Putamen (tissue), 1 donor: ENCODE results near the gene NAP1L1.

ENCODE experiments used
- DNase-seq: peaks from one replicate; pipeline ENCODE4 v3.0.0-alpha.2; 2016; ENCODE audit warnings: low spot score

NAP1L1 gene

DNA sequence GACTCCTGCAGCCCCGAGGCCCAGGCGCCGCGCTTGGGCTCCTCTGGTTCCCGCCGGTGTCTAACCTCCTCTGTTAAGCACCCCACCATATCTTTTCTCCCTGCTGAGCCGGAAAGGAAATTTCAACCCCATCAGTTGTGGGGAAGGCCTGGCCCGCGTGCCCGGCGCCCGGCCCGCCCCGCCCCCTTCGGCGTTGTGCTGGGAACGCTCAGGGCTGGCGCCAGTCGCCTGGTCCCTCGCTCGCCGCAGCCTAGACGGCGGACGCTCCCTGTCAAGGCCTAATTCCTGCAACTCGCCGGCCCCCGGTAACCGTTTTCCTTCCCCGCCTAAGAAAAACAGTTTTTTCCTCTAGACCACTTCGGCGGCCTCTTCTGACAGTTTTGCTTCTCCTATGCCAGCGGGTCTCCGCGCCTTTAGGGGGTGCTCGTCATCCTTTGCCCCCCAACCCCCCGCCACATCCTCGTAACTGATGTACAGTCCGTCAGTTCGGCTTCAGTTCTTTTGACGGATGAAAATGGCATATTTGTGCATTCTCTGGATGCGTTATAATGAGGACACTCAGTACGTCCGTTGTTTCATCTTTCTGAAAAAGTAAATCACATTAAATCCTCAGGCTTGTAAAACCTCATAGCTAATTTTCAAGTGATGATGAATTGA lies 506 bp upstream of the NAP1L1 start:
- no peak for DNase-seq

DNA sequence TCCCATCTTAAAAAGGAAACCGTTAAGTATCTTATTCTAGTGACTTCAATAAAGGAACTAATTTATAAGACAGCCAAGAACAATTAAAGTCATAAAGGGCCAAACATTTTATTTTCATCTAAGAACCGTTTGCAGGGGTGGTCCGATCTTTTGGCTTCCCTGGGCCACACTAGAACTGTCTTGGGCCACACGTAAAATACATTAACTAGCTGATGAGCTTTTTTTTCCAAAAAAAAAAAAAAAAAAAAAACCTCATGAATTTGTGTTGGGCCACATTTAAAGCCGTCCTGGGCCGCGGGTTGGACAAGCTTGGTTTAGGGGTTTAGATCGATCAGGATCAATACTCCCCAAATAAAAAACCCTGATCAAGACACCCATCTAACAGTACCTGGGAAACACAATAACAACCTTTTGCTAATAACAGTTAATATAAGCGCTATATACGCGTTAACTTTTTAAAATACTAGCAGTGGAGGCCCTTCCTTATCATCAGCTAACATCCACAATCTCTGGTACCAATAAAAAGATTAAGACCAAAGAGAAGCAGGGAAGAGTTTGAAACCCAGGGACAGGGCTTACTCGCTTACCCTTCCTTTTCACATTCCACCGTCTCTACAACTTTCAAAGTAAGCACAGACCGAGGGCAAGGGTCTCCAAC lies 1.1 kb downstream of the NAP1L1 start:
- DNase-seq, result no peak

- DNase-seq, result no peak
Measured at GRCh38 chr12:76081909-76082308, 2.6 kb downstream of the NAP1L1 start.

GRCh38 chr12:76080729-76081415 lies 3.6 kb downstream of the NAP1L1 start:
- DNase-seq, result no peak

- no peak for DNase-seq
Measured at GRCh38 chr12:76080017-76080728, 4.3 kb downstream of the NAP1L1 start.

DNA sequence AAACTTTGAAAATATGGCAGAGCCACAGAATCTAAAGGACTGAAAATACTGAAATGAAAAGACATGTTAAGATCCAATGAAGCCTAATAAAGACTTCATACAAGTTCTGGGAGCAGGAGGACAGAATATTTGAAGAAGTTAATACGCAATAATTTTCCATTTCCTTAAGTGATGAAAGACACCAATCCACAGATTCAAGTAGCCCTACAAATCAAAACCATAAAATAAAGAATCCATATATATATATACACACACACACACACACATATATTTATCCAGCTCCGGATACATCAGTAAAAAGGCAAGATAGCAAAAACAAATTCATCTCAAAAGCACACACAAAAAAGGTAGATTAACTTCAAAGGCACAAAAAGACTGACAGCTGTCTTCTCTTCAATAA lies 5.7 kb downstream of the NAP1L1 start:
- DNase-seq, result no peak

DNA sequence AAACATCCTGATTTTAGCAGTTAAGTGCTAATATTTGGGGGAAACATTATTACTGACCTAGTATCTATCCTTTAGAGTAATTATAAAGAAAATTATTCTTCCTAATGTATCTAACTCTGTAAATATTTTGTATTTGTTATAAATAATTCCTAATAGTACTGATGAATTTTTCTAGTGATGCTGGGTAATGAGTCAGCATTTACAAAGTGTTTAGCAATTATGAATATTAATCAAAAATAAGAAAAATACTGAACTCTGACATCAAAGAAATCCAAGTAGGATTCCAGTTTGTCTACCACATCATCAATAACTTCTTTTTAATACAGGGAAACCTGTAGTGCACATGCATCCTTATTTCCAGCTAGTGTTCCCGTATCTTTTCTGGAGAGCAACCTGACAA lies 9.0 kb downstream of the NAP1L1 start:
- DNase-seq, result no peak

- no peak for DNase-seq
Measured at GRCh38 chr12:76074701-76075336, 9.7 kb downstream of the NAP1L1 start.

GRCh38 chr12:76073561-76073960 lies 10.9 kb downstream of the NAP1L1 start:
- no peak for DNase-seq

GRCh38 chr12:76072568-76072967 lies 11.9 kb downstream of the NAP1L1 start:
- no peak for DNase-seq

GRCh38 chr12:76069339-76069738 lies 15.1 kb downstream of the NAP1L1 start:
- DNase-seq, result no peak

GRCh38 chr12:76065917-76066316 lies 18.6 kb downstream of the NAP1L1 start:
- no peak for DNase-seq

GRCh38 chr12:76064904-76065303 lies 19.6 kb downstream of the NAP1L1 start:
- DNase-seq, result no peak

DNA sequence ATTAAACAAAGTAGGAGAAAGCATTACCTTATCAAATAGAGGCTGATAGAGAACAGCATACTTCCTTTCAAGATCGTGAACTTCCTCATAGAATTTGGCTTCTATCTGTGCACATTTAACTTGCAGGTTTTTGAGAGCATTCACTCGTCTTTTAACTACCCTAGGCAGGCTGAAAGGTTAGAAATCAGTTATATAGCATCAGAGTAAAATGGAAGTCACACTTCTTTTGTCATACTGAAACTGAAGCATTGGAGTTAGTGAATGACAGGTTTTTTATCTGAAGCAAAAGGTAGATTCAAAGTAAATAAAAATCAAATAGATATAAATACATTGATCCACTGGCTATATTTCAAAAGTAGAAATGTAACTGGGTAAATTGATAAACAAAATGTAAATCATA lies 24.4 kb downstream of the NAP1L1 start:
- no peak for DNase-seq

GRCh38 chr12:76057326-76057725 lies 27.2 kb downstream of the NAP1L1 start:
- DNase-seq, result no peak

DNA sequence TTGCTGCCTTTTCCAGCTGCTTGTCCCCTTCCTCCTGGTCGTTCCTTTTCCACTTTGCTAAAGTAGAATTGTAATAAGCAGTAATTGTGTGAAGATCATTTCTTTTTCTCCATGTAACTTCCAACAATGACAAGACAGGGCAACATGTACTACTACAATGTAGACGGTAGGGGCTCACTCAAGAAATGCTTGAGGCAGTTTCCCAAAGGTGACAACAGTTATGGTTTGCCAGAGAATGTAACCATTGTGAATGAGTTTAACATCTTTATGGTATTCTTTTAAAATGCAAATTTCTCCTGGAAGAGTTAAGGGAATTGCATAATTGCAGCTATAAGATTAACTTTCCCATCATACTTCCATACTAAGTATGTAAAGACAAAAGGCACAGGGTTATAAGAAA lies 29.1 kb downstream of the NAP1L1 start:
- DNase-seq, result no peak

DNA sequence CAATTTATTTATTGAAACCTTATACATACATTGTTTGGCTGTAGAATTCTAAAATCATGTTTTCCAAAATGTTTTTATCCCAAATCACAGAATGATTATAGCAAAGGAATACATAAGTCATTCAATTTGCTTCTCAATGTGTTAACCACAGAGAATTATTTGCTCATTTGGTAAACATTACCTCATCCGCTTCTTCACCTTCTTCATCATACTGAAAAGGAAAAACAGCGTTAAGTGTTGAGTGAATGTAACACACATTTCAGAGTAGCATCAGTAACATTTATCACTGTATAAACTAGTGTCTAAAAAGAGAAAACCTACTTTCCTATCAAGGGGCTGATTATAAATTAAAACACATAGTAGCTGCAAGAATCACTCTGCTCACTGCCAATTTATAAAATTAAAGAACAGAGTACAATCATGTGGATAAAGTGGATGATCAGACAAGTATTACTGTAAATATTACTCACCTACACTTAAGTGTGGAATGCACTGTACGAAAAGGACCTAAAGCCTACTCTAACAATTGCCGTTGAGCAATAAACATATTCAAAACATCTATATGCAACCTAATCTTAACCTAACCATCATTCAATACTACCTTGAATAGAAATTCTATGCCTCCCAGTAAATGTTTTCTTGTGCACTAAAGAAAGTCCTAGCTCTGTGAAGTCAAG lies 34.8 kb downstream of the NAP1L1 start:
- no peak for DNase-seq

- no peak for DNase-seq
Measured at GRCh38 chr12:76047742-76048141, 36.7 kb downstream of the NAP1L1 start.

GRCh38 chr12:76047060-76047459 lies 37.4 kb downstream of the NAP1L1 start:
- no peak for DNase-seq

- DNase-seq, result no peak
Measured at GRCh38 chr12:76043377-76043776, 41.1 kb downstream of the NAP1L1 start.

GRCh38 chr12:76042147-76042546 lies 42.3 kb downstream of the NAP1L1 start:
- no peak for DNase-seq

GRCh38 chr12:76041406-76041805 lies 43.1 kb downstream of the NAP1L1 start:
- DNase-seq, result no peak
